ENCODE data around the gene CHI3L2. TPM values are rescaled to one million over a fixed set of nuclear protein-coding genes. Genes with fewer than 3 reads are reported as not detected.

The CHI3L2 gene
- total RNA-seq, 1 experiment from 2014 or later: 1.4 TPM

DNA sequence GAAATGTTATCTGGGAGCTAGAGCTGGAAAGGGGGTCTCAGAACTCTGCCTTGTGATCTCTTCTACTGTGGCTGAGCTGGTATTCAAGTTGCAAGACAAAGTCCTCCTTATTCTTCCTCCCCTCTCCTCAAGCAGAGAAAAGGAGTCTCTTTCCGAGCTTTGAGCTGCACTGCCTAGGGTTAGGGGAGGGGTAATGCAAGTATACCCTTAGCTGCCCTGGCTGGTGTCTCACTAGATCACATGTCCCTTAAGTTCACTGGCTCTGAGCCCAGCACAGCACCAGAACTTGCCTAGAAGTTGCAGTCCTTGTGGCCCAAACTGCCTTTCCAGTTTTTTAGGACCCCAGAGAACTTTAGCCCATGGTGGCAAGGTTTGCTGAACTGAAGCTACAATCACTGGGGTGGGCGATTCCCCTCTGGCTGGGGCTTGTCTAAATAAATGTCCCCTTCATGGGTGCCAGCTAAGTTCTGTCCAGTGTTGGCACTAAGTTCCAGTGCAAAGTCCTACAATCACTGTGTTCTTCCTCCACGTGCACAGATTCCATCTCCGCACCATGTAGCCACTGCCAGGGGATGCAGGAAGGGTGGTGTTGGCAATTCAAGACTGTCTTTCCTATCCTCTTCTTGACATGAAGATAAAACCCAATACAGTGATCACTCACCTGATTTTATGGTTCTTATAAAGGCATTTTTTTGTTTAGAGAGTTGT lies 40.4 kb downstream of the CHI3L2 start:
- Mint-ChIP-seq H3K9me3 (ENCODE audit: unreplicated experiment) (no peaks in the 10 kb centered on the region), H3K36me3 (ENCODE audit: insufficient read depth, unreplicated experiment) (no peaks in the 10 kb centered on the region), H3K27me3 (ENCODE audit: insufficient read depth, unreplicated experiment) (peaks cover 19% of the 10 kb centered on the region), H3K4me1 (ENCODE audit: insufficient read depth, unreplicated experiment) (no peaks in the 10 kb centered on the region), H3K27ac (ENCODE audit: low read depth, unreplicated experiment) (no peak overlapping the region), H3K4me3 (ENCODE audit: unreplicated experiment) (no peak overlapping the region)
- intact Hi-C loops (cut with micrococcal nuclease): no loop called here
- DNase-seq (ENCODE audit: unreplicated experiment): no peak
- POLR2A ChIA-PET: no interaction called here
- CTCF ChIA-PET: interaction anchor here (0.5 to 0.6 kb wide), 2 partner anchors 60 to 166 kb away, joined by 3 to 4 read pairs; no protein-coding TSS in a partner anchor
- TF ChIP-seq, protein P1, sequence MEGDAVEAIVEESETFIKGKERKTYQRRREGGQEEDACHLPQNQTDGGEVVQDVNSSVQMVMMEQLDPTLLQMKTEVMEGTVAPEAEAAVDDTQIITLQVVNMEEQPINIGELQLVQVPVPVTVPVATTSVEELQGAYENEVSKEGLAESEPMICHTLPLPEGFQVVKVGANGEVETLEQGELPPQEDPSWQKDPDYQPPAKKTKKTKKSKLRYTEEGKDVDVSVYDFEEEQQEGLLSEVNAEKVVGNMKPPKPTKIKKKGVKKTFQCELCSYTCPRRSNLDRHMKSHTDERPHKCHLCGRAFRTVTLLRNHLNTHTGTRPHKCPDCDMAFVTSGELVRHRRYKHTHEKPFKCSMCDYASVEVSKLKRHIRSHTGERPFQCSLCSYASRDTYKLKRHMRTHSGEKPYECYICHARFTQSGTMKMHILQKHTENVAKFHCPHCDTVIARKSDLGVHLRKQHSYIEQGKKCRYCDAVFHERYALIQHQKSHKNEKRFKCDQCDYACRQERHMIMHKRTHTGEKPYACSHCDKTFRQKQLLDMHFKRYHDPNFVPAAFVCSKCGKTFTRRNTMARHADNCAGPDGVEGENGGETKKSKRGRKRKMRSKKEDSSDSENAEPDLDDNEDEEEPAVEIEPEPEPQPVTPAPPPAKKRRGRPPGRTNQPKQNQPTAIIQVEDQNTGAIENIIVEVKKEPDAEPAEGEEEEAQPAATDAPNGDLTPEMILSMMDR (IDR thresholded peaks at IDR 0.05; ENCODE audit: unreplicated experiment): no peak
- BruUV-seq (replicated peaks): no TSS peak

DNA sequence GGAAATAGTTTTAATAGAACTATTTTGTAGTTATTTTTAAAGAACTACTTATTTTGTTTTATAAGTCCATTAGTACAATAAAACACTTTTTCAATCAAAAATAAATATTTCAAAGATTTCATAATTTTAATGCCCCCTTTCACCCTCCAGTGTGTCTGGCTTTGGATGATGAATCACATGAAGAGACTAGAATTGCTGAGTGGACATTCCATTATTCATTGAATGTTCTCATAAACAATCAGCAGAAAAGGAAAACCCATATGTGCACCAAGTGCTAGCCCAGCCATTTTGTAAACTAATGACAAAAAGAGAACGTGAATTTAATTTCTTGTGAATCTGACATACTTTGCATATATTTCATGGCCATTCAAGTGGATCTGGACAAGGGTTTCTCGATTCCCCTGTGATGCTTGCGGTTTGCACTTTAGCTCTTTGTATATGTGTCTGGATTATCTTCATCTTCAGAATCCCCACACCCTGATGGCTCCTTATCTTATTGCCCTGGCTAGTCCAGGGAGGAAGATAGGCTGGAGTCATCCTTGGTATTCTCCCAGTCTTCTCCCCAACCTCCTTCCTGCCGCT lies 42.4 kb downstream of the CHI3L2 start:
- no TSS peak for BruUV-seq (replicated peaks)
- intact Hi-C loops (cut with micrococcal nuclease): no loop called here
- Mint-ChIP-seq H3K27ac (ENCODE audit: low read depth, unreplicated experiment) (no peak overlapping the region), H3K36me3 (ENCODE audit: insufficient read depth, unreplicated experiment) (no peaks in the 10 kb centered on the region), H3K27me3 (ENCODE audit: insufficient read depth, unreplicated experiment) (peaks cover 19% of the 10 kb centered on the region), H3K4me1 (ENCODE audit: insufficient read depth, unreplicated experiment) (peaks cover 6% of the 10 kb centered on the region), H3K4me3 (ENCODE audit: unreplicated experiment) (no peak overlapping the region), H3K9me3 (ENCODE audit: unreplicated experiment) (no peaks in the 10 kb centered on the region)
- CTCF ChIA-PET: no interaction called here
- POLR2A ChIA-PET: interaction anchor here (1.0 kb wide), 1 partner anchor 35 kb away, joined by 5 read pairs; no protein-coding TSS in a partner anchor
- no peak for DNase-seq (ENCODE audit: unreplicated experiment)
- TF ChIP-seq, protein P1 (IDR thresholded peaks at IDR 0.05; ENCODE audit: unreplicated experiment): no peak

DNA sequence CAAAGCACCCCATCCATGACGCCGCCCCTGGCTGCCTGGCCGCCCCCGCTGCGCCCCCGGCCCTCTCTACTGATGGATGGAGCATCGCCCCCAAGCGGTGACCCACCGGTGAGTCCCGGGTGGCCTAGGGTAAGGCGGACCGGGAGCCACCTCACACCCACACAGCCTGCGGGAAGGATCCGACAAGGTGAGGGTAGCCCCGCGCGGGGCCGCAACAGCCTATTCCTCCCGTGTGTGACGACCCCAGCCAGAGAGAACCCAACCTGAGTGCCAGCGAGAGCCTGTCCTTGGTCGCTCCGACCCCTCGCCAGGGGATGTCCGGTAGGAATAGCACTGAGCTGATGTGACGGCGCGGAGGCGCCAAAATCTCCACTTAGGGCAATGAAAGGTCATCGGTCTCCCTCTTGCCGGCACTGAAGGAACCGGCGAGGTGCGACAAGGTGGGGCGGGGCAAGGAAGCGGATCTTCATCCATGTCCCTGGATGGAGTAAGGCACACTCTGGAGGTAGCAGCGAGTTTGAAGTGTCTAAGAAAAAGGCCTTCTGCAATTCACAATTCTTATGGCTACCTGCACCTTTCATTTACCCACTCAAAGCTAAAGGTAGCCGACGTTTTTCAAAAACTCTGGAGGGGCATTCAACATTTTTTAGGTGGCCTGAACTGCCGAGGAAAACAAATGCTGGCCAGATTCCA lies 43.4 kb downstream of the CHI3L2 start:
- Mint-ChIP-seq H3K9me3 (ENCODE audit: unreplicated experiment) (no peaks in the 10 kb centered on the region), H3K27me3 (ENCODE audit: insufficient read depth, unreplicated experiment) (peaks cover 9% of the 10 kb centered on the region), H3K36me3 (ENCODE audit: insufficient read depth, unreplicated experiment) (no peaks in the 10 kb centered on the region), H3K4me1 (ENCODE audit: insufficient read depth, unreplicated experiment) (peaks cover 15% of the 10 kb centered on the region), H3K27ac (ENCODE audit: low read depth, unreplicated experiment) (no peak overlapping the region), H3K4me3 (ENCODE audit: unreplicated experiment) (no peak overlapping the region)
- BruUV-seq (replicated peaks): no TSS peak
- intact Hi-C loops (cut with micrococcal nuclease): no loop called here
- TF ChIP-seq, protein P1 (IDR thresholded peaks at IDR 0.05; ENCODE audit: unreplicated experiment): no peak
- POLR2A ChIA-PET: interaction anchor here (1.0 kb wide), 1 partner anchor 34 kb away, joined by 5 read pairs; no protein-coding TSS in a partner anchor
- no peak for DNase-seq (ENCODE audit: unreplicated experiment)
- CTCF ChIA-PET: interaction anchor here (0.5 to 0.6 kb wide), 2 partner anchors 51 to 59 kb away, joined by 3 to 5 read pairs; no protein-coding TSS in a partner anchor

DNA sequence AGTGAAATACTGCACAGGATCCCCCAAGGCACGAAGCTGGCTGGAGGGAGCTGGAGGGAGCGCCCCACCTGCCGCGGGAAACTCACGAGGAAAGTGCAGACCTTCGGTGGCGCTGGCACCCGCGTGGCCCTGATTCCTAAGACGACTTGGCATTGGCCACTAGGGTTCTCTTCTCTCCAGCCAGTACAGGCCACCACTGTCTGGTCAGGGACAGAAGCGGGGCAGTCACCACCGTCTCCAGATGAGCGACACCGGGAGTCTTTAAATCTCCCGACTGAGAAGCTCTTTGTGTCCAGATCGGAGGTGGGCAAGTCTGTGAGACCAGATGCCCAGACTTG lies 43.9 kb downstream of the CHI3L2 start:
- Mint-ChIP-seq H3K4me1 (ENCODE audit: insufficient read depth, unreplicated experiment) (peaks cover 18% of the 10 kb centered on the region), H3K27ac (ENCODE audit: low read depth, unreplicated experiment) (no peak overlapping the region), H3K36me3 (ENCODE audit: insufficient read depth, unreplicated experiment) (no peaks in the 10 kb centered on the region), H3K27me3 (ENCODE audit: insufficient read depth, unreplicated experiment) (peaks cover 4% of the 10 kb centered on the region), H3K4me3 (ENCODE audit: unreplicated experiment) (no peak overlapping the region), H3K9me3 (ENCODE audit: unreplicated experiment) (peaks cover 4% of the 10 kb centered on the region)
- no TSS peak for BruUV-seq (replicated peaks)
- TF ChIP-seq, protein P1 (IDR thresholded peaks at IDR 0.05; ENCODE audit: unreplicated experiment): no peak
- no peak for DNase-seq (ENCODE audit: unreplicated experiment)
- ChIA-PET CTCF (interaction anchor here (0.5 to 1.2 kb wide), 3 partner anchors 48 to 59 kb away, joined by 3 to 5 read pairs (median 3); no protein-coding TSS in a partner anchor), POLR2A (no interaction called here)
- intact Hi-C loops (cut with micrococcal nuclease): no loop called here
